ENCODE measurements around the gene C19orf67. TPM values are rescaled to one million over a fixed set of nuclear protein-coding genes. Genes with fewer than 3 reads are reported as not detected.

C19orf67 gene
- total and polyA plus RNA-seq, 2 of the 13 experiments (the other 11 are each of a cell fraction or from before 2014, with no cell fraction given): 0.11 to 0.32 TPM

DNA sequence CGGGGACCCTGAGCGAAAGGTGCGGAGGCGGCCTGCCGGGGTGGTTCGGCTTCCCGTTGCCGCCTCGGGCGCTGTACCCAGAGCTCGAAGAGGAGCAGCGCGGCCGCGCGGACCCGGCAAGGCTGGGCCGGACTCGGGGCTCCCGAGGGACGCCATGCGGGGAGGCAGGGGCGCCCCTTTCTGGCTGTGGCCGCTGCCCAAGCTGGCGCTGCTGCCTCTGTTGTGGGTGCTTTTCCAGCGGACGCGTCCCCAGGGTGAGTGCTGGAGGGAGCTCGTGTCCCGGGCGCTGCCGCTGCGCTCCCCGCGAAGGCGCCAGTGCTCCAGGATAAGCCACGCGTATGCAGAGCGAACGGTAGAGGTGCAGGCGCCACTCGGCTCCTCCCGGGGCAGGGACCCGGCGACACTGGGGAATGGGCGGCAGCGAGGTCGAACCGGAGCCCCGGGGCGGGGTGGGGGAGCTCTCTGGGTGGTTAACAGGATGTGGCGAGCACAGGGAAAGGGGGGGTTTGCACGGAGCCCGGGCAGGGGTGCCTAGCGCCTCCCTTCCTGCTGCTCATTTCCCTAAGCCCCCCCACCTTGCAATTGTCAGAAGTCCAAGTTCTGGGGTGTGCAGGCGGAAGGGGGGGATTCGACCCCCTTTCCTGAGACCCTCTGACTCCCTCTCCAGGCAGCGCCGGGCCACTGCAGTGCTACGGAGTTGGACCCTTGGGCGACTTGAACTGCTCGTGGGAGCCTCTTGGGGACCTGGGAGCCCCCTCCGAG, 53.7 kb downstream of the C19orf67 start, which contains the start of gene IL27RA (continued):
- TF ChIP-seq, protein P1, sequence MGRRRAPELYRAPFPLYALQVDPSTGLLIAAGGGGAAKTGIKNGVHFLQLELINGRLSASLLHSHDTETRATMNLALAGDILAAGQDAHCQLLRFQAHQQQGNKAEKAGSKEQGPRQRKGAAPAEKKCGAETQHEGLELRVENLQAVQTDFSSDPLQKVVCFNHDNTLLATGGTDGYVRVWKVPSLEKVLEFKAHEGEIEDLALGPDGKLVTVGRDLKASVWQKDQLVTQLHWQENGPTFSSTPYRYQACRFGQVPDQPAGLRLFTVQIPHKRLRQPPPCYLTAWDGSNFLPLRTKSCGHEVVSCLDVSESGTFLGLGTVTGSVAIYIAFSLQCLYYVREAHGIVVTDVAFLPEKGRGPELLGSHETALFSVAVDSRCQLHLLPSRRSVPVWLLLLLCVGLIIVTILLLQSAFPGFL (CRISPR knock-in tag; IDR thresholded peaks at IDR 0.05): no peak
- TF ChIP-seq ZNF30 (CRISPR knock-in tag; IDR thresholded peaks at IDR 0.05): no peak
- TF ChIP-seq TBX2 (CRISPR knock-in tag; IDR thresholded peaks at IDR 0.05; ENCODE audit: borderline replicate concordance): peak; percentile 63; the same call in 1 of the 2 replicates
- no peak for TF ChIP-seq PAWR (CRISPR knock-in tag; IDR thresholded peaks at IDR 0.05; ENCODE audit: borderline replicate concordance)
- TF ChIP-seq ZBTB43 (CRISPR knock-in tag; conservative IDR thresholded peaks at IDR 0.05): peak; percentile 5; the same call in 1 of the 2 replicates
- no peak for TF ChIP-seq ZBTB1 (CRISPR knock-in tag; IDR thresholded peaks at IDR 0.05; ENCODE audit: borderline replicate concordance)
- no peak for TF ChIP-seq ZNF207 (IDR thresholded peaks at IDR 0.05; ENCODE audit: borderline replicate concordance)
- TF ChIP-seq ATF5 (CRISPR knock-in tag; IDR thresholded peaks at IDR 0.05; ENCODE audit: low read depth): no peak
- no peak; the same call in 1 of the 2 replicates for TF ChIP-seq TIGD3 (CRISPR knock-in tag; IDR thresholded peaks at IDR 0.05; ENCODE audit: borderline replicate concordance)
- TF ChIP-seq KDM5A (IDR thresholded peaks at IDR 0.05; ENCODE audit: borderline replicate concordance, low read length): no peak
- no peak for TF ChIP-seq SRF (IDR thresholded peaks at IDR 0.05; ENCODE audit: low read depth, low read length)
- TF ChIP-seq ZNF451 (CRISPR knock-in tag; IDR thresholded peaks at IDR 0.05): no peak
- peak; percentile 81; the same call in 1 of the 2 replicates for TF ChIP-seq ZNF598 (CRISPR knock-in tag; IDR thresholded peaks at IDR 0.05; ENCODE audit: borderline replicate concordance)
- TF ChIP-seq SMAD9 (CRISPR knock-in tag; IDR thresholded peaks at IDR 0.05): no peak
- TF ChIP-seq ZNF761 (CRISPR knock-in tag; conservative IDR thresholded peaks at IDR 0.05): peak; percentile 66; the same call in 1 of the 2 replicates
- TF ChIP-seq, protein P2, sequence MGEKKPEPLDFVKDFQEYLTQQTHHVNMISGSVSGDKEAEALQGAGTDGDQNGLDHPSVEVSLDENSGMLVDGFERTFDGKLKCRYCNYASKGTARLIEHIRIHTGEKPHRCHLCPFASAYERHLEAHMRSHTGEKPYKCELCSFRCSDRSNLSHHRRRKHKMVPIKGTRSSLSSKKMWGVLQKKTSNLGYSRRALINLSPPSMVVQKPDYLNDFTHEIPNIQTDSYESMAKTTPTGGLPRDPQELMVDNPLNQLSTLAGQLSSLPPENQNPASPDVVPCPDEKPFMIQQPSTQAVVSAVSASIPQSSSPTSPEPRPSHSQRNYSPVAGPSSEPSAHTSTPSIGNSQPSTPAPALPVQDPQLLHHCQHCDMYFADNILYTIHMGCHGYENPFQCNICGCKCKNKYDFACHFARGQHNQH (CRISPR knock-in tag; IDR thresholded peaks at IDR 0.05): peak; percentile 42; the same call in 1 of the 2 replicates
- TF ChIP-seq KLF11 (CRISPR knock-in tag; IDR thresholded peaks at IDR 0.05): no peak
- TF ChIP-seq TAF1 (CRISPR knock-in tag; IDR thresholded peaks at IDR 0.05): peak; percentile 49; the same call in 1 of the 2 replicates
- TF ChIP-seq ZSCAN30 (CRISPR knock-in tag; IDR thresholded peaks at IDR 0.05): no peak
- TF ChIP-seq CREM (IDR thresholded peaks at IDR 0.05): no peak
- TF ChIP-seq CREM (CRISPR knock-in tag; IDR thresholded peaks at IDR 0.05): no peak
- peak; percentile 79; the same call in 1 of the 2 replicates for TF ChIP-seq KDM5B (CRISPR knock-in tag; IDR thresholded peaks at IDR 0.05; ENCODE audit: borderline replicate concordance)
- no peak for TF ChIP-seq TCF7 (IDR thresholded peaks at IDR 0.05; ENCODE audit: low read depth)
- peak; percentile 45; the same call in 1 of the 2 replicates for TF ChIP-seq SP4 (CRISPR knock-in tag; IDR thresholded peaks at IDR 0.05)
- no peak for TF ChIP-seq TCF7L2 (IDR thresholded peaks at IDR 0.05; ENCODE audit: low read depth, low read length)
- TF ChIP-seq CC2D1A (CRISPR knock-in tag; IDR thresholded peaks at IDR 0.05): peak; percentile 23; the same call in 1 of the 2 replicates
